C4-2B (cell line): ENCODE measurements around the gene BPIFB6.

ENCODE experiments used
- CTCF ChIP-seq: fragments of 450-650 bp; conservative IDR thresholded peaks from 2 replicates; pipeline ENCODE4 v1.5.1; 2017; ENCODE audit warnings: mild to moderate bottlenecking
- ZFX ChIP-seq: fragments of 450-650 bp; IDR thresholded peaks from 2 replicates; pipeline ENCODE4 v1.6.1; 2017

- no peak for TF ChIP-seq CTCF
- no peak for TF ChIP-seq ZFX
Measured at GRCh38 chr20:33062825-33063149, 31.3 kb downstream of the BPIFB6 start.
